PC-3 (cell line): Measurements from ENCODE around the gene CCDC87. TPM values are rescaled to one million over a fixed set of nuclear protein-coding genes. Genes with fewer than 3 reads are reported as not detected.
A peak's percentile ranks its signal among the peaks of the same experiment; 100 is the strongest.
"Not testable (repeated sequence)": the region's sequence is repeated elsewhere in the genome, so short reads cannot be mapped to it uniquely, and the experiment has no call there.

Source experiments
- ATAC-seq: fragments of 200-7000 bp; cut with Tn5 transposase; 2 replicates; pipeline ENCODE4 v1.9.1; 2020; ENCODE audit warnings: mild to moderate bottlenecking, moderate library complexity
- BruUV-seq: library from RNA; stranded (reverse); fragments of 400-500 nt; replicated peaks from 2 replicates; lab custom pipeline; 2021; lab: Mats Ljungman, UMichigan
- CTCF ChIA-PET: fragments of 300-600 bp; sonication (Branson Sonifier 250); formaldehyde crosslinking; loops from one replicate; lab custom pipeline; 2022; ENCODE audit warnings: antibody characterized with exemption; lab: Charles Lee
- POLR2A ChIA-PET: fragments of 300-600 bp; sonication (Branson Sonifier 250); formaldehyde crosslinking; loops from one replicate; lab custom pipeline; 2022; ENCODE audit warnings: antibody characterized with exemption; ENCODE audit not compliant: unreplicated experiment; lab: Charles Lee
- DNase-seq: peaks from one replicate; pipeline ENCODE4 v3.0.0-alpha.2; 2015
- H2AFZ ChIP-seq: fragments of 300-600 bp; sonication (generic); 2 replicates; pipeline ENCODE4 v1.6.0; 2016; ENCODE audit warnings: antibody characterized with exemption, low read length
- H3F3A ChIP-seq: fragments of 300-600 bp; sonication (generic); one replicate; pipeline ENCODE4 v1.6.0; 2017; ENCODE audit warnings: antibody characterized with exemption, low read length, control low read depth, mild to moderate bottlenecking; ENCODE audit not compliant: unreplicated experiment
- H3K27ac ChIP-seq: fragments of 300-600 bp; sonication (generic); 2 replicates; pipeline ENCODE4 v1.5.1; 2016; ENCODE audit warnings: mild to moderate bottlenecking, low read length
- H3K27me3 ChIP-seq: fragments of 300-600 bp; sonication (generic); 2 replicates; pipeline ENCODE4 v1.6.1; 2016; ENCODE audit warnings: low read length, mixed read lengths
- H3K36me3 ChIP-seq: fragments of 300-600 bp; sonication (generic); 2 replicates; pipeline ENCODE4 v1.6.1; 2016; ENCODE audit warnings: low read depth, mixed run types, low read length, mixed read lengths
- H3K4me1 ChIP-seq: fragments of 300-600 bp; sonication (generic); 2 replicates; pipeline ENCODE4 v1.5.1; 2016; ENCODE audit warnings: low read length; ENCODE audit not compliant: insufficient read depth
- H3K4me2 ChIP-seq: fragments of 300-600 bp; sonication (generic); 2 replicates; pipeline ENCODE4 v1.6.0; 2016; ENCODE audit warnings: low read length
- H3K4me3 ChIP-seq: fragments of 300-600 bp; sonication (generic); 2 replicates; pipeline ENCODE4 v1.5.1; 2016; ENCODE audit warnings: mild to moderate bottlenecking, low read length, mixed read lengths
- H3K79me2 ChIP-seq: fragments of 300-600 bp; sonication (generic); 2 replicates; pipeline ENCODE4 v1.6.1; 2017; ENCODE audit warnings: low read length, mixed read lengths
- H3K9ac ChIP-seq: fragments of 300-600 bp; sonication (generic); 2 replicates; pipeline ENCODE4 v1.6.0; 2016; ENCODE audit warnings: mild to moderate bottlenecking, low read length
- H3K9me2 ChIP-seq: fragments of 300-600 bp; sonication (generic); replicated peaks from 2 replicates; pipeline ENCODE4 v1.6.1; 2016; ENCODE audit warnings: mixed run types, low read length, mixed read lengths
- H3K9me3 ChIP-seq: fragments of 300-600 bp; sonication (generic); 2 replicates; pipeline ENCODE4 v1.6.1; 2016; ENCODE audit warnings: low read length, mixed read lengths
- H4K20me1 ChIP-seq: fragments of 300-600 bp; sonication (generic); 2 replicates; pipeline ENCODE4 v1.6.1; 2016; ENCODE audit warnings: low read length, mixed read lengths
- CTCF ChIP-seq: fragments of 300-600 bp; sonication (generic); conservative IDR thresholded peaks from 2 replicates; pipeline ENCODE4 v1.5.1; 2017; ENCODE audit warnings: antibody characterized with exemption, low read depth, mild to moderate bottlenecking, low read length
- EZH2 ChIP-seq: fragments of 300-600 bp; sonication (generic); IDR thresholded peaks from one replicate; pipeline ENCODE4 v1.6.1; 2017; ENCODE audit warnings: antibody characterized with exemption, mild to moderate bottlenecking, low read length; ENCODE audit not compliant: unreplicated experiment
- EZH2phosphoT487 ChIP-seq: fragments of 300-600 bp; sonication (generic); IDR thresholded peaks from 2 replicates; pipeline ENCODE4 v1.6.1; 2018; ENCODE audit warnings: mild to moderate bottlenecking, antibody characterized with exemption, low read length, borderline replicate concordance
- intact Hi-C: fragments of 100-400 bp; cut with micrococcal nuclease; formaldehyde crosslinking; loops from 2 replicates; pipeline ENCODE4 v1.9.0; 2023
- total RNA-seq: library from RNA; depleted of rRNA; stranded (reverse); fragments of >200 nt; gene quantifications from 2 replicates; pipeline ENCODE4 v1.2.3, GENCODE V29; 2014

Gene CCDC87
- total RNA-seq, 1 experiment from 2014 or later: 0.69 TPM

- H3K27me3 ChIP-seq: no peaks in the 10 kb centered on the region
- ATAC-seq (peak; percentile 10; the same call in 1 of the 2 replicates), DNase-seq (no peak)
- intact Hi-C loops: loop anchor here (1.0 to 2.0 kb wide), 2 partner anchors 24 to 85 kb away; partner anchors contain the start of gene RBM14
- H3K4me3 ChIP-seq: peak overlapping the region; percentile 77
- TF ChIP-seq EZH2phosphoT487: no peak
- TF ChIP-seq CTCF: no peak
- no peak for TF ChIP-seq EZH2
- TSS peak; percentile 85 for BruUV-seq
- peak overlapping the region; percentile 91 for H3K4me2 ChIP-seq
- H3K4me1 ChIP-seq: peaks cover 15% of the 10 kb centered on the region
- peak overlapping the region; percentile 88 for H2AFZ ChIP-seq
- H3K9ac ChIP-seq: peak overlapping the region; percentile 77
- CTCF ChIA-PET: interaction anchor here (0.6 to 0.7 kb wide), 2 partner anchors 18 to 31 kb away, joined by 6 to 10 read pairs; no protein-coding TSS in a partner anchor
- H3F3A ChIP-seq: no peaks in the 10 kb centered on the region
- no peaks in the 10 kb centered on the region for H3K9me3 ChIP-seq
- no peaks in the 10 kb centered on the region for H4K20me1 ChIP-seq
- POLR2A ChIA-PET: no interaction called here
- H3K79me2 ChIP-seq: peaks cover 22% of the 10 kb centered on the region
- H3K36me3 ChIP-seq: no peaks in the 10 kb centered on the region
- no peaks in the 10 kb centered on the region for H3K9me2 ChIP-seq
- H3K27ac ChIP-seq: no peak overlapping the region
These were observed 406 bp upstream of the CCDC87 start for GRCh38 chr11:66593303-66593635.

GRCh38 chr11:66591175-66591574 lies 1.7 kb downstream of the CCDC87 start:
- no peaks in the 10 kb centered on the region for H4K20me1 ChIP-seq
- no peak for DNase-seq
- ChIA-PET POLR2A (no interaction called here), CTCF (no interaction called here)
- BruUV-seq: no TSS peak
- no peaks in the 10 kb centered on the region for H3K36me3 ChIP-seq
- no peak overlapping the region for H2AFZ ChIP-seq
- no peaks in the 10 kb centered on the region for H3K27me3 ChIP-seq
- no peaks in the 10 kb centered on the region for H3F3A ChIP-seq
- no peak for TF ChIP-seq EZH2
- no peak for TF ChIP-seq EZH2phosphoT487
- no peak for TF ChIP-seq CTCF
- H3K9me2 ChIP-seq: no peaks in the 10 kb centered on the region
- peaks cover 22% of the 10 kb centered on the region for H3K79me2 ChIP-seq
- no peak overlapping the region for H3K4me2 ChIP-seq
- intact Hi-C loops: no loop called here
- H3K9ac ChIP-seq: no peak overlapping the region
- no peak for ATAC-seq
- no peaks in the 10 kb centered on the region for H3K9me3 ChIP-seq
- no peak overlapping the region for H3K27ac ChIP-seq
- H3K4me1 ChIP-seq: peaks cover 15% of the 10 kb centered on the region
- no peak overlapping the region for H3K4me3 ChIP-seq

GRCh38 chr11:66589996-66590675 lies 2.7 kb downstream of the CCDC87 start:
- Histone ChIP-seq H3K36me3 (no peaks in the 10 kb centered on the region), H3K27ac (no peak overlapping the region), H3K27me3 (no peaks in the 10 kb centered on the region), H3F3A (no peaks in the 10 kb centered on the region), H2AFZ (no peak overlapping the region), H3K9ac (no peak overlapping the region), H3K4me3 (no peak overlapping the region), H3K9me2 (no peaks in the 10 kb centered on the region), H3K4me1 (peaks cover 15% of the 10 kb centered on the region), H3K4me2 (no peak overlapping the region), H3K9me3 (no peaks in the 10 kb centered on the region), H4K20me1 (no peaks in the 10 kb centered on the region), H3K79me2 (peaks cover 18% of the 10 kb centered on the region)
- no peak for ATAC-seq
- POLR2A ChIA-PET: no interaction called here
- intact Hi-C loops: no loop called here
- CTCF ChIA-PET: interaction anchor here (0.5 kb wide), 1 partner anchor 70 kb away, joined by 10 read pairs; no protein-coding TSS in a partner anchor
- BruUV-seq: no TSS peak
- no peak for TF ChIP-seq CTCF
- no peak for TF ChIP-seq EZH2
- TF ChIP-seq EZH2phosphoT487: no peak
- no peak for DNase-seq

GRCh38 chr11:66589315-66589714 lies 3.5 kb downstream of the CCDC87 start:
- H3K4me2 ChIP-seq, H2AFZ ChIP-seq, H3F3A ChIP-seq, H3K9me2 ChIP-seq, intact Hi-C loops, BruUV-seq, H3K36me3 ChIP-seq, H3K9ac ChIP-seq, H3K9me3 ChIP-seq, H3K27ac ChIP-seq, H3K27me3 ChIP-seq, CTCF ChIA-PET, ATAC-seq, DNase-seq, POLR2A ChIA-PET, H4K20me1 ChIP-seq, H3K4me3 ChIP-seq: not testable (repeated sequence)
- peaks cover 11% of the 10 kb centered on the region for H3K4me1 ChIP-seq
- peaks cover 10% of the 10 kb centered on the region for H3K79me2 ChIP-seq
